DND-41 (cell line): ENCODE results near the gene EIF2S2.

Source experiments
- ATAC-seq: fragments of 200-7000 bp; cut with Tn5 transposase; 3 replicates; pipeline ENCODE4 v1.9.1; 2021; ENCODE audit warnings: low read depth; ENCODE audit not compliant: insufficient read depth
- DNase-seq: peaks from one replicate; pipeline ENCODE4 v3.0.0-alpha.2; 2020
- H2AFZ ChIP-seq: 2 replicates; pipeline ENCODE4 v1.6.0; 2012; ENCODE audit warnings: low read depth, low read length
- H3K27ac ChIP-seq: 2 replicates; pipeline ENCODE4 v1.5.1; 2012; ENCODE audit warnings: low read length, inconsistent platforms
- H3K27me3 ChIP-seq: fragments of 200-600 bp; sonication (generic); 2 replicates; pipeline ENCODE4 v1.6.0; 2012; ENCODE audit warnings: low read length, mild to moderate bottlenecking, inconsistent platforms; ENCODE audit not compliant: insufficient read depth, poor library complexity
- H3K36me3 ChIP-seq: 2 replicates; pipeline ENCODE4 v1.5.1; 2012; ENCODE audit warnings: low read length, inconsistent platforms; ENCODE audit not compliant: insufficient read depth
- H3K4me1 ChIP-seq: 2 replicates; pipeline ENCODE4 v1.5.1; 2012; ENCODE audit warnings: mild to moderate bottlenecking, low read length; ENCODE audit not compliant: insufficient read depth
- H3K4me2 ChIP-seq: 2 replicates; pipeline ENCODE4 v1.6.0; 2012; ENCODE audit warnings: mild to moderate bottlenecking, moderate library complexity, low read length, inconsistent platforms; ENCODE audit not compliant: insufficient read depth
- H3K4me3 ChIP-seq, 2 experiments: fragments of 200-600 bp in 1 of 2; shearing (Covaris generic) in 1 of 2; 2 replicates each; pipeline ENCODE4 v1.5.1; 2012 to 2016; ENCODE audit warnings: inconsistent platforms in 2 of 2, low read length in 2 of 2, mild to moderate bottlenecking in 2 of 2, low read depth in 1 of 2, moderate library complexity in 1 of 2
- H3K79me2 ChIP-seq: 2 replicates; pipeline ENCODE4 v1.6.0; 2012; ENCODE audit warnings: low read length, inconsistent platforms; ENCODE audit not compliant: insufficient read depth
- H3K9ac ChIP-seq: 2 replicates; pipeline ENCODE4 v1.6.0; 2012; ENCODE audit warnings: low read depth, mild to moderate bottlenecking, inconsistent platforms, low read length, moderate library complexity
- H3K9me3 ChIP-seq: 2 replicates; pipeline ENCODE4 v1.5.1; 2012; ENCODE audit warnings: low read length, moderate library complexity, mild to moderate bottlenecking, inconsistent platforms; ENCODE audit not compliant: insufficient read depth, severe bottlenecking
- H4K20me1 ChIP-seq: 2 replicates; pipeline ENCODE4 v1.6.0; 2012; ENCODE audit warnings: low read length; ENCODE audit not compliant: insufficient read depth
- EZH2 ChIP-seq: IDR thresholded peaks from 3 replicates; pipeline ENCODE4 v1.6.1; 2012; ENCODE audit warnings: borderline replicate concordance, low read depth, mild to moderate bottlenecking, moderate library complexity, low read length, inconsistent platforms; ENCODE audit not compliant: severe bottlenecking
- TF ChIP-seq, protein P1 (sequence below): IDR thresholded peaks from 2 replicates; pipeline ENCODE4 v1.5.1; 2012; ENCODE audit warnings: borderline replicate concordance, low read length, moderate library complexity, mild to moderate bottlenecking; ENCODE audit not compliant: poor library complexity, severe bottlenecking; ENCODE audit errors: extremely low read depth

The EIF2S2 gene

DNA sequence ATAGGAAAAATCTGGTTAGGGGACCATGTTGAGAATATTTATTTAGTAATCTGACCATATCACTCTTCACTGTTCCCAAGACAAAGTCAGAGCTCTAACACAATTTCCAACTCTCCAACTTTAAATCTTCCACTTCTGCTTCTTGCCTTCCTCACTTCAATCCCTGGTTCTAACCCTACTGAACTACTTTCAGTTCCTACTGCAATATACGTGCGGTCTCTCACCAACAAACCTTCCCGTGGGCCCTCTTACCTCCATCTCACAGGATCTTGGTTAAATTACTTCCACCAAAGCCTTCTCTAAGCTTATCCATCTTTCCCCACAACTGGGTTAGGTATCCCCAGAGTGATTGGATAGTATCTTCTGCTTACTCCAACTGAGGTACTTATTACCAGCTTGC lies 8.0 kb downstream of the EIF2S2 start:
- Histone ChIP-seq H3K9ac (no peak overlapping the region), H4K20me1 (peaks cover 91% of the 10 kb centered on the region), H3K27me3 (no peaks in the 10 kb centered on the region), H3K4me1 (peaks cover 35% of the 10 kb centered on the region), H2AFZ (no peak overlapping the region), H3K36me3 (peaks cover 99% of the 10 kb centered on the region), H3K27ac (no peak overlapping the region), H3K79me2 (peaks cover 100% of the 10 kb centered on the region), H3K9me3 (no peaks in the 10 kb centered on the region), H3K4me3 (no peak overlapping the region), H3K4me2 (no peak overlapping the region)
- no peak for DNase-seq
- TF ChIP-seq, protein P1, sequence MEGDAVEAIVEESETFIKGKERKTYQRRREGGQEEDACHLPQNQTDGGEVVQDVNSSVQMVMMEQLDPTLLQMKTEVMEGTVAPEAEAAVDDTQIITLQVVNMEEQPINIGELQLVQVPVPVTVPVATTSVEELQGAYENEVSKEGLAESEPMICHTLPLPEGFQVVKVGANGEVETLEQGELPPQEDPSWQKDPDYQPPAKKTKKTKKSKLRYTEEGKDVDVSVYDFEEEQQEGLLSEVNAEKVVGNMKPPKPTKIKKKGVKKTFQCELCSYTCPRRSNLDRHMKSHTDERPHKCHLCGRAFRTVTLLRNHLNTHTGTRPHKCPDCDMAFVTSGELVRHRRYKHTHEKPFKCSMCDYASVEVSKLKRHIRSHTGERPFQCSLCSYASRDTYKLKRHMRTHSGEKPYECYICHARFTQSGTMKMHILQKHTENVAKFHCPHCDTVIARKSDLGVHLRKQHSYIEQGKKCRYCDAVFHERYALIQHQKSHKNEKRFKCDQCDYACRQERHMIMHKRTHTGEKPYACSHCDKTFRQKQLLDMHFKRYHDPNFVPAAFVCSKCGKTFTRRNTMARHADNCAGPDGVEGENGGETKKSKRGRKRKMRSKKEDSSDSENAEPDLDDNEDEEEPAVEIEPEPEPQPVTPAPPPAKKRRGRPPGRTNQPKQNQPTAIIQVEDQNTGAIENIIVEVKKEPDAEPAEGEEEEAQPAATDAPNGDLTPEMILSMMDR: no peak
- no peak for TF ChIP-seq EZH2
- no peak for ATAC-seq

DNA sequence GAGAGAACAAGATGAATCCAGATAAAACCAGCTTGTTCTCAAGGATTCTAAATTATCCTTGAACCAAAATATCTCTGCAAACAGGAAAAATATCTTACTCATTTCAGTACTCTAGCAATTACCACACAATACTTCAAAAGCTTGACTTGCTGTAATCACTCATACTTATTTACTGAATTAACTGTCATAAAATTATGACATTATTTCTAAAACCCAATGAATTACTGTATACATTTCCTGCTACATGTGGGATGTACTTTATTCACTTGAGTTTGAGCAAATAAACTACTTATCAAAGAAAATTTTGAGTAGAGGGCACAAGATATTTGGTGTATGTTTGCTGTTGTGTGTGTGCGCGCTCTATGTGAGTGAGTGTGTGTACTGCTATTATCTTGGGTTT lies 9.7 kb downstream of the EIF2S2 start:
- Histone ChIP-seq H3K4me3 (no peak overlapping the region), H3K27me3 (no peaks in the 10 kb centered on the region), H3K4me1 (peaks cover 17% of the 10 kb centered on the region), H3K36me3 (peaks cover 99% of the 10 kb centered on the region), H3K27ac (no peak overlapping the region), H4K20me1 (peaks cover 78% of the 10 kb centered on the region), H3K79me2 (peaks cover 93% of the 10 kb centered on the region), H3K9me3 (no peaks in the 10 kb centered on the region), H2AFZ (no peak overlapping the region), H3K9ac (no peak overlapping the region), H3K4me2 (no peak overlapping the region)
- ATAC-seq: no peak
- no peak for DNase-seq
- no peak for TF ChIP-seq EZH2
- TF ChIP-seq, protein P1: no peak

DNA sequence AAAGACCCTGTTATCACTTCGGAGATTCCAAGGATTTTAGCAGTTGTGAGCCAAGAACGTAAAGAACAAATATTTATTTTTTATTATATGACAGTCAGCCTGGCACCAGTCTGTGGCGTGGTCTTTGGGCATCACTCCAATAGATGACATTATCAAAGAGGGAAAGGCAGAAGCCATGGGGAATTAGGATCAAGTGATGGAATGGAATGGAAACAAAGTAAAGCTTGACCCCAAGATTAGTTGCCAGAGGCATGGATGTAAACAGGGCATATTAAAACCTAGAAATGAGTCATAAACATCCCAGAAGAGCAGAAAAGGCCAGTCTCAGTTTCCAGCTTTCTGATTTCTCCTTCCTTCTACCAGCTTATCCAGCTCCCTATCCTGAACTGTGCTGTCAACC lies 11.5 kb downstream of the EIF2S2 start:
- H4K20me1 ChIP-seq: peaks cover 71% of the 10 kb centered on the region

More for the DNA sequence above, 11.5 kb downstream of the EIF2S2 start:
- Histone ChIP-seq H2AFZ (no peak overlapping the region), H3K9me3 (no peaks in the 10 kb centered on the region), H3K36me3 (peaks cover 100% of the 10 kb centered on the region), H3K4me1 (no peaks in the 10 kb centered on the region), H3K4me3 (no peak overlapping the region), H3K4me2 (no peak overlapping the region), H3K9ac (no peak overlapping the region), H3K27ac (no peak overlapping the region), H3K27me3 (no peaks in the 10 kb centered on the region), H3K79me2 (peaks cover 93% of the 10 kb centered on the region)
- no peak for ATAC-seq
- TF ChIP-seq EZH2: no peak
- TF ChIP-seq, protein P1: no peak
- DNase-seq: no peak
